ENCODE results near the gene CFAP61. TPM values are rescaled to one million over a fixed set of nuclear protein-coding genes. Genes with fewer than 3 reads are reported as not detected.

CFAP61 gene
- total and polyA plus RNA-seq, 9 of the 15 experiments (the other 6 are each of a cell fraction or from before 2014, with no cell fraction given) = 0.11 TPM; not detected in 8

DNA sequence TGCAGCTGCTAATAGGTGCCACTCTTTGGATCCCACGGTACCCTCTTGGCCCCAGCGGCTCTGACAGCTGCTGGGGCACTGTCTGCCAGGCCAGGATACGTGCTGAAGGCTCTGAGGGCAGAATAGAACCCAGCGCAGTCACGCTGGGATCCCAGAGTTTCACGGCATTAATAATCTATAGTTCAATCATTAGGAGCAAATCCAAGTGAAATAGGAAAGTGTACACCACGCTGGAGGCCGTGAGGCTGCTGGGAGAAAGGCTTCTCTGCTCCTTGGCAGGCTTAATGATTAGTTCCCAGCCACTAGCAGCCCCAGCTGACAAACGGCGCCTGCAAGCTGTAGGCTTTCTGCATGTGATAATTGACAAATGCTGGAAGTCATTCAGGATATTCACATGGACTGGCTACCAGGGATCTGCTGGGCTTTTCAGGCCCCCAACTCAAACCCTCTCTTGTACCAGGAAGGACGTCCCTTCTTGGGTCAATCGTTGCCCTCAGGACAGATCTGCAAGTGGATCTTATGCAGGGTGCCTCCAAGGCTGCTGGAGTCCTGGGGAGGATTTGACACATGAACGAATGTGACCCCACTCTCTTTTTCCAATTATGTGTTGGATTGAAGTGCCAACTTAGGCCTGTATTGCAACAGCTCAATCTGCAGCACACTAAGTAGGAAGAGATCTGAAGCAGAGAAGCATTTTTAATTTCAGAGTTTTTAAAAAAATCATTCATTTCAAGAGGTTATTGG is 265.5 kb downstream of the CFAP61 start:
- no peak overlapping the region for H3K27ac ChIP-seq (ENCODE audit: extremely low read depth, low read depth, low read length)
- DNase-seq (ENCODE audit: extremely low read depth in 1 of 4, low spot score in 3 of 4) = no peak
- no peak overlapping the region for H3K9ac ChIP-seq (ENCODE audit: insufficient read depth in 1 of 2, low read depth in 2 of 2, low read length in 2 of 2)
- no peaks in the 10 kb centered on the region for H3K79me2 ChIP-seq (ENCODE audit: control insufficient read depth, insufficient read depth, low read length)
- TF ChIP-seq HIVEP1 (CRISPR knock-in tag; IDR thresholded peaks at IDR 0.05) (no peak), ZNF124 (CRISPR knock-in tag; IDR thresholded peaks at IDR 0.05) (no peak), ZNF41 (CRISPR knock-in tag; conservative IDR thresholded peaks at IDR 0.05) (no peak), ZNF644 (tag; IDR thresholded peaks at IDR 0.05; ENCODE audit: low read depth) (no peak), MCM3 (IDR thresholded peaks at IDR 0.05) (no peak)
- H3K9me1 ChIP-seq (ENCODE audit: control insufficient read depth, insufficient read depth, low read length) = no peaks in the 10 kb centered on the region
- no peaks in the 10 kb centered on the region for H3K4me1 ChIP-seq (replicated peaks in 1 of 2; ENCODE audit: control insufficient read depth in 2 of 2, insufficient read depth in 2 of 2, low read length in 2 of 2)
- FAIRE-seq = no peak
- no peaks in the 10 kb centered on the region for H3K27me3 ChIP-seq (ENCODE audit: control insufficient read depth in 2 of 2, insufficient read depth in 2 of 2, low read length in 2 of 2)
- H3K4me2 ChIP-seq (ENCODE audit: insufficient read depth, low read length) = no peak overlapping the region
- ChIA-PET POLR2A (no interaction called here), CTCF (ENCODE audit: low intra/inter-chr PET ratio) (no interaction called here)
- H3K9me3 ChIP-seq (replicated peaks; ENCODE audit: control insufficient read depth, insufficient read depth, low read depth, low read length) = no peaks in the 10 kb centered on the region
- no peak overlapping the region for H2AFZ ChIP-seq (ENCODE audit: low read depth, low read length)
- no peak overlapping the region for H3K4me3 ChIP-seq
- ATAC-seq = no peak
- H3K36me3 ChIP-seq (ENCODE audit: control insufficient read depth, insufficient read depth, low read length) = no peaks in the 10 kb centered on the region
- no peaks in the 10 kb centered on the region for H4K20me1 ChIP-seq (replicated peaks; ENCODE audit: control insufficient read depth, insufficient read depth, low read length)
- intact Hi-C loops (cut with micrococcal nuclease) = no loop called here
- no TSS peak for BruUV-seq (replicated peaks)
- 3% methylated on average over 12 of the region's 13 CpGs for WGBS (ENCODE audit: insufficient coverage, low coverage, missing lambda C conversion rate)
- in situ Hi-C loops (cut with MboI) = no loop called here
